HEK293 (cell line): Measurements from ENCODE around the gene DRC3.

Source experiments
- BCL11A ChIP-seq: fragments of 450-650 bp; formaldehyde crosslinking; IDR thresholded peaks from 2 replicates; pipeline ENCODE4 v1.5.1; 2016; ENCODE audit warnings: low read depth, missing biosample characterization, missing genetic modification characterization
- KLF1 ChIP-seq: fragments of 450-650 bp; formaldehyde crosslinking; IDR thresholded peaks from 2 replicates; pipeline ENCODE4 v1.5.1; 2016; ENCODE audit warnings: missing biosample characterization, missing genetic modification characterization
- PRDM10 ChIP-seq: fragments of 450-650 bp; formaldehyde crosslinking; IDR thresholded peaks from 2 replicates; pipeline ENCODE4 v1.5.1; 2016; ENCODE audit warnings: missing biosample characterization, missing genetic modification characterization
- ZBTB1 ChIP-seq: fragments of 450-650 bp; formaldehyde crosslinking; IDR thresholded peaks from 2 replicates; pipeline ENCODE4 v1.5.1; 2016; ENCODE audit warnings: missing biosample characterization, missing genetic modification characterization
- ZNF366 ChIP-seq: fragments of 450-650 bp; formaldehyde crosslinking; conservative IDR thresholded peaks from 2 replicates; pipeline ENCODE4 v1.5.1; 2016; ENCODE audit warnings: missing biosample characterization, missing genetic modification characterization
- ZNF449 ChIP-seq: fragments of 450-650 bp; formaldehyde crosslinking; IDR thresholded peaks from 2 replicates; pipeline ENCODE4 v1.5.1; 2017; ENCODE audit warnings: missing biosample characterization, mild to moderate bottlenecking, missing genetic modification characterization, moderate library complexity
- ZNF555 ChIP-seq: fragments of 450-650 bp; formaldehyde crosslinking; conservative IDR thresholded peaks from 2 replicates; pipeline ENCODE4 v1.5.1; 2017; ENCODE audit warnings: missing biosample characterization, mild to moderate bottlenecking, missing genetic modification characterization, inconsistent platforms
- TF ChIP-seq, protein P1 (sequence below): fragments of 450-650 bp; formaldehyde crosslinking; IDR thresholded peaks from 2 replicates; pipeline ENCODE4 v1.5.1; 2016; ENCODE audit warnings: missing biosample characterization, missing genetic modification characterization
- TF ChIP-seq, protein P2 (sequence below): fragments of 450-650 bp; formaldehyde crosslinking; IDR thresholded peaks from 2 replicates; pipeline ENCODE4 v1.5.1; 2016; ENCODE audit warnings: missing biosample characterization, missing genetic modification characterization, borderline replicate concordance

DNA sequence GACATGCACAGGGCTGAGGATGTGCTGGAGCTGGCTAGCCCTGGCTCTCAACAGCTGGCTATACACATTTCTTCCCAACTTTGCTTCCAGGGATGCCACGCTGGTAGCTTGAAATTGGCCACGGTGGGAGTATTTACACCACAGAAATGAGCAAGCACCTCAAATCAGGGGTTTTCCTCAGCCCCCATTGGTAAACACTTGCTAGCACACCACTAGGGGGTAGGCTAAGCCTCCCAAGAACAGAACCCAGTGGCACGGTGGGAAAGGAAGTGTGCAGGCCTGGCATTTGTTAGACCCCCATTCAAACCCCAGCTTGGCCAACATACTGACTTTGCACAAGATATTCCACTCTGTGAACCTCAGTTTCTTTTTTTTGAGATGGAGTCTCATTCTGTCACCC is 12.9 kb downstream of the DRC3 start:
- TF ChIP-seq BCL11A (tag by site-specific recombination) (no peak), PRDM10 (no peak), KLF1 (tag by site-specific recombination) (no peak), ZBTB1 (tag by site-specific recombination) (no peak), ZNF449 (tag by site-specific recombination) (no peak), ZNF366 (no peak), ZNF555 (no peak)
- TF ChIP-seq, protein P1, sequence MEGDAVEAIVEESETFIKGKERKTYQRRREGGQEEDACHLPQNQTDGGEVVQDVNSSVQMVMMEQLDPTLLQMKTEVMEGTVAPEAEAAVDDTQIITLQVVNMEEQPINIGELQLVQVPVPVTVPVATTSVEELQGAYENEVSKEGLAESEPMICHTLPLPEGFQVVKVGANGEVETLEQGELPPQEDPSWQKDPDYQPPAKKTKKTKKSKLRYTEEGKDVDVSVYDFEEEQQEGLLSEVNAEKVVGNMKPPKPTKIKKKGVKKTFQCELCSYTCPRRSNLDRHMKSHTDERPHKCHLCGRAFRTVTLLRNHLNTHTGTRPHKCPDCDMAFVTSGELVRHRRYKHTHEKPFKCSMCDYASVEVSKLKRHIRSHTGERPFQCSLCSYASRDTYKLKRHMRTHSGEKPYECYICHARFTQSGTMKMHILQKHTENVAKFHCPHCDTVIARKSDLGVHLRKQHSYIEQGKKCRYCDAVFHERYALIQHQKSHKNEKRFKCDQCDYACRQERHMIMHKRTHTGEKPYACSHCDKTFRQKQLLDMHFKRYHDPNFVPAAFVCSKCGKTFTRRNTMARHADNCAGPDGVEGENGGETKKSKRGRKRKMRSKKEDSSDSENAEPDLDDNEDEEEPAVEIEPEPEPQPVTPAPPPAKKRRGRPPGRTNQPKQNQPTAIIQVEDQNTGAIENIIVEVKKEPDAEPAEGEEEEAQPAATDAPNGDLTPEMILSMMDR (tag by site-specific recombination) = no peak
- TF ChIP-seq, protein P2, sequence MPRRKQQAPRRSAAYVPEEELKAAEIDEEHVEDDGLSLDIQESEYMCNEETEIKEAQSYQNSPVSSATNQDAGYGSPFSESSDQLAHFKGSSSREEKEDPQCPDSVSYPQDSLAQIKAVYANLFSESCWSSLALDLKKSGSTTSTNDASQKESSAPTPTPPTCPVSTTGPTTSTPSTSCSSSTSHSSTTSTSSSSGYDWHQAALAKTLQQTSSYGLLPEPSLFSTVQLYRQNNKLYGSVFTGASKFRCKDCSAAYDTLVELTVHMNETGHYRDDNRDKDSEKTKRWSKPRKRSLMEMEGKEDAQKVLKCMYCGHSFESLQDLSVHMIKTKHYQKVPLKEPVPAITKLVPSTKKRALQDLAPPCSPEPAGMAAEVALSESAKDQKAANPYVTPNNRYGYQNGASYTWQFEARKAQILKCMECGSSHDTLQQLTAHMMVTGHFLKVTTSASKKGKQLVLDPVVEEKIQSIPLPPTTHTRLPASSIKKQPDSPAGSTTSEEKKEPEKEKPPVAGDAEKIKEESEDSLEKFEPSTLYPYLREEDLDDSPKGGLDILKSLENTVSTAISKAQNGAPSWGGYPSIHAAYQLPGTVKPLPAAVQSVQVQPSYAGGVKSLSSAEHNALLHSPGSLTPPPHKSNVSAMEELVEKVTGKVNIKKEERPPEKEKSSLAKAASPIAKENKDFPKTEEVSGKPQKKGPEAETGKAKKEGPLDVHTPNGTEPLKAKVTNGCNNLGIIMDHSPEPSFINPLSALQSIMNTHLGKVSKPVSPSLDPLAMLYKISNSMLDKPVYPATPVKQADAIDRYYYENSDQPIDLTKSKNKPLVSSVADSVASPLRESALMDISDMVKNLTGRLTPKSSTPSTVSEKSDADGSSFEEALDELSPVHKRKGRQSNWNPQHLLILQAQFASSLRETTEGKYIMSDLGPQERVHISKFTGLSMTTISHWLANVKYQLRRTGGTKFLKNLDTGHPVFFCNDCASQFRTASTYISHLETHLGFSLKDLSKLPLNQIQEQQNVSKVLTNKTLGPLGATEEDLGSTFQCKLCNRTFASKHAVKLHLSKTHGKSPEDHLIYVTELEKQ = no peak
